Stimulated activated CD4-positive, alpha-beta T cell treated with anti-CD3 and anti-CD28 coated beads, Interleukin-12 subunit alpha, Interleukin-12 subunit beta, amount 100 ng/mL, for 48 hours (primary cell): ENCODE data around the gene CDH23.

ENCODE experiments used
- DNase-seq, 3 donors: peaks; one replicate each; pipeline ENCODE4 v3.0.0-alpha.2; 2020; ENCODE audit warnings: low read depth in 2 of 3, low spot score in 1 of 3

The CDH23 gene

GRCh38 chr10:71819441-71819861 lies 422.7 kb downstream of the CDH23 start:
- no peak for DNase-seq

GRCh38 chr10:71819985-71820384 lies 423.3 kb downstream of the CDH23 start:
- no peak for DNase-seq

GRCh38 chr10:71820966-71821365 lies 424.2 kb downstream of the CDH23 start:
- DNase-seq = no peak

GRCh38 chr10:71821909-71822763 lies 425.4 kb downstream of the CDH23 start:
- DNase-seq = no peak

- DNase-seq = no peak
These were observed 426.6 kb downstream of the CDH23 start for GRCh38 chr10:71823356-71823755.

- no peak for DNase-seq
These were observed 427.6 kb downstream of the CDH23 start for GRCh38 chr10:71824333-71824732.

GRCh38 chr10:71825217-71825616 lies 428.5 kb downstream of the CDH23 start:
- no peak for DNase-seq

- DNase-seq = no peak
These were observed 431.1 kb downstream of the CDH23 start for GRCh38 chr10:71827852-71828251.

GRCh38 chr10:71828702-71829101 lies 432.0 kb downstream of the CDH23 start:
- no peak for DNase-seq

- DNase-seq = no peak
These were observed 432.5 kb downstream of the CDH23 start for GRCh38 chr10:71829171-71829570.

- DNase-seq = no peak
These were observed 433.2 kb downstream of the CDH23 start for GRCh38 chr10:71829896-71830295.

GRCh38 chr10:71830726-71831125 lies 434.0 kb downstream of the CDH23 start:
- no peak for DNase-seq

- no peak for DNase-seq
These were observed 435.2 kb downstream of the CDH23 start for GRCh38 chr10:71831646-71832552.

GRCh38 chr10:71832967-71833366 lies 436.2 kb downstream of the CDH23 start:
- DNase-seq = no peak

- no peak for DNase-seq
These were observed 437.0 kb downstream of the CDH23 start for GRCh38 chr10:71833451-71834342.

- no peak for DNase-seq
These were observed 437.6 kb downstream of the CDH23 start for GRCh38 chr10:71834343-71834674.

- DNase-seq = no peak
These were observed 439.2 kb downstream of the CDH23 start for GRCh38 chr10:71835671-71836595.

- no peak for DNase-seq
These were observed 439.9 kb downstream of the CDH23 start for GRCh38 chr10:71836596-71836974.

- DNase-seq = no peak
These were observed 440.5 kb downstream of the CDH23 start for GRCh38 chr10:71837098-71837827.
